ENCODE data around the gene MBNL1.
"Not testable (repeated sequence)": the region's sequence is repeated elsewhere in the genome, so short reads cannot be mapped to it uniquely, and the experiment has no call there.

MBNL1 gene

DNA sequence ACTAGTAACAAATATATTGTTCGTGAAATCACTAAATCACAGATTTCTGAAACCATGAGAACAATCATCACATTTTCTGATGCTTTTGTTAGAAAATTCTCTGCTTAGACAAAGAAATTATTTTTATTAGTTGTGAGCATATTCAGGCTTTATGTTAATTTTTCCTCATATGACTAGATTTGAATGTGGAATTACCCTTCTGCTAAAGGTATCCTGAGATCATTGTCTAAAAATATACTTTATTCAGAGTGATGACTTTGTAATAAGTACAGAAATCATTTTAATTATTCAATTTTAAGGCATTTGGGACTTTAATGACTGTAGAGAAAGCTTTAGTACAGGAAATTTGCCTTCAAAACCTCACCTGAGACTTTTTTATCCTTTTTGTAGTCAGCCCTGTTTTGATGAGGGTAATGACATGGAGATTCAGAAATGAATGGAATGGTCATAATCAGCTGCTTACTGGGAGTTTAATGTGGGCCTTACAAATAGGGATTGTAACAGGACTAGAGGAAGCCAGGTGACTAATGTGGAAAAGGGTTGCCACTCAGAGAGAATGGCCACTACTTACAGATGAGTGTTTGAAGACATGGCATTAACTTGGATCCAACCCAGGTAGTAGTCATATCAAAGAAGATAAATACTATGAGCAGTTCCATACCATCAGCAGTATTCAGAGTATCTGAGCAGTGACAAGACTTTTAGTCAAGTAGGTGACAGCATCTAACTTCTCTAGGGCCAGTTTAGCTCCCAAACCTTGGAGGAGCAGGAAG lies 148.3 kb downstream of the MBNL1 start:
- DNase-seq: no peak

GRCh38 chr3:152419748-152420147 lies 151.0 kb downstream of the MBNL1 start:
- no peak for DNase-seq

DNA sequence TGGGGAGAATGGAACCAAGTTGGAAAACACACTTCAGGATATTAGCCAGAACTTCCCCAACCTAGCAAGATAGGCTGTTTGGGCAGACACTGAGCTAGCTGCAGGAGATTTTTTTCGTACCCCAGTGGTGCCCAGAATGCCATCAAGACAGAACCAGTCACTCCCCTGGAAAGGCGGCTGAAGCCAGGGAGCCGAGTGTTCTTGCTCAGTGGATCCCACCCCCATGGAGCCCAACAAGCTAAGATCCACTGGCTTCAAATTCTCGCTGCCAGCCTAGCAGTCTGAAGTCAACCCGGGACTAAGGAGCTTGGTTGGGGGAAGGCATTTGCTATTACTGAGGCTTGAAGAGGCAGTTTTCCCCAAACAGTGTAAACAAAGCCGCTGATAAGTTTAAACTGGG lies 152.4 kb downstream of the MBNL1 start:
- DNase-seq: no peak

DNA sequence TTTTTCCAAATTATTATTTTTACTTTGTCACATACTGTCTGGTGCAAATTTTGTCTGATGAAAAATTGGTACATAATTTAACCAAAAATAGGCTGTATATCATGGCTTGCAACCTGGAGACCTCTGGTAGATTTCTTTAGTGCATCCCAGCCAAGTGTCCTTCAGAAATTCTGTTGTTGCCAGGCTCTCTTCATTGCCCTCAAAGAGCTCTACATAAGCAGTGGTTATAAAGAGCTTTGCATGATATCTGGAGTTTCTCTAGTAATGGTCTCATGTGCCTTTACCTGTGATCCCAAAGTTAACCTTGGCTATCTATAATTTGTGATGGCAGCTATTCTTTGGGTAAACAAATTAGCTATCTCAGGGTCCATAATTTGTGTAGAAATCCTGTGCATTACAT lies 157.7 kb downstream of the MBNL1 start:
- DNase-seq: no peak

DNA sequence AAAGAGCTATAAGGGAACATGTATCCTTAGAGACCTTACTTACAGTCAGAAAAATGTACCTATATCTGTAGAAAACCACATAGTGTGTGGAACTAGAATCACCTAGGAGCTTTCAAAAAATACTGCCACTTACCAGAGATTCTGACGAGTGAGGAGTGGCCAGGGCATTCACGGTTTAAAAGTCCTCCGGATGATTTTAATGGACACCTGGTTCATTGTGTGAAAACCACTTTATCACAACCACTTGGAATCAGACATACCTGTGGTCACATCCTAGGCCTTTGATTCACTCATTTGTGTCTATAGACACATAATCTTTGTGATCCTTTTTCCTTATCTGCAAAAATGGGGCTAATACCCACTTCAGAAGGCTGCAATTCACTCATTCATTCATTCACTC lies 159.8 kb downstream of the MBNL1 start:
- DNase-seq: no peak

- DNase-seq: no peak
Observed at GRCh38 chr3:152430223-152431002, 161.7 kb downstream of the MBNL1 start.

- peak; percentile 4 for DNase-seq
Observed at GRCh38 chr3:152434142-152434541, 165.4 kb downstream of the MBNL1 start.

- not testable (repeated sequence) for DNase-seq
Observed at GRCh38 chr3:152435210-152435609, 166.5 kb downstream of the MBNL1 start.

- DNase-seq: peak; percentile 11
Observed at GRCh38 chr3:152436707-152437590, 168.2 kb downstream of the MBNL1 start.

DNA sequence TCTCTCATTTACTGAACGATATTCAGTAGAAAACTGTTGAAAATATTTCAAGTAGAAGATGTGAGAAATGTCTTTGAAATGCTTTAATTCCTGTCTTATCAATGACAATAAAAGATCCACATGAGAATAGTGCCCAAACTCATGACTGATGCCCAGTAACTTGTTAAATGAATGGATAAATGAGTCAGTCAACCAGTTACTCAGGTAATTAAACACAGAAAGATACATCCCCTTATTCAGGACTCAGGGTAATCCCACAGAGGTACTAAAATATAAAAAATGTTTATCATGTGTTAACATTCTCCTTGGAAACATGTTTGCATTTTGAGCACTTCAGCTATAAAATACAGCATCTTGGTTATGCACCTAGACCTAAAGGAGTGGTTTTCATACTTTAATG lies 169.5 kb downstream of the MBNL1 start:
- DNase-seq: no peak

GRCh38 chr3:152438706-152439105 lies 170.0 kb downstream of the MBNL1 start:
- no peak for DNase-seq

DNA sequence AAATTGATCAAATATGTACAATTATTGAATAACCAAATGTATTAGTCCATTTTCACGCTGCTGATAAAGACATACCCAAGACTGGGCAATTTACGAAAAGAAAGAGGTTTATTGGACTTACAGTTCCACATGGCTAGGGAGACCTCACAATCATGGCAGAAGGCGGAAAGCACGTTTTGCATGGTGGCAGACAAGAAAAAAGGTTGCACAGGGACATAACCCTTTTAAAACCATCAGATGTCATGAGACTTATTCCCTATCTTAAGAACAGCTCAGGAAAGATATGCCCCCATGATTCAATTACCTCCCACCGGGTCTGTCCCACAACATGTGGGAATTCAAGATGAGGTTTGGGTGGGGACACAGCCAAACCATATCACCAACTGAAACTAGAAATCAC lies 171.5 kb downstream of the MBNL1 start:
- DNase-seq: not testable (repeated sequence)

- DNase-seq: no peak
Observed at GRCh38 chr3:152443212-152444023, 174.7 kb downstream of the MBNL1 start.

DNA sequence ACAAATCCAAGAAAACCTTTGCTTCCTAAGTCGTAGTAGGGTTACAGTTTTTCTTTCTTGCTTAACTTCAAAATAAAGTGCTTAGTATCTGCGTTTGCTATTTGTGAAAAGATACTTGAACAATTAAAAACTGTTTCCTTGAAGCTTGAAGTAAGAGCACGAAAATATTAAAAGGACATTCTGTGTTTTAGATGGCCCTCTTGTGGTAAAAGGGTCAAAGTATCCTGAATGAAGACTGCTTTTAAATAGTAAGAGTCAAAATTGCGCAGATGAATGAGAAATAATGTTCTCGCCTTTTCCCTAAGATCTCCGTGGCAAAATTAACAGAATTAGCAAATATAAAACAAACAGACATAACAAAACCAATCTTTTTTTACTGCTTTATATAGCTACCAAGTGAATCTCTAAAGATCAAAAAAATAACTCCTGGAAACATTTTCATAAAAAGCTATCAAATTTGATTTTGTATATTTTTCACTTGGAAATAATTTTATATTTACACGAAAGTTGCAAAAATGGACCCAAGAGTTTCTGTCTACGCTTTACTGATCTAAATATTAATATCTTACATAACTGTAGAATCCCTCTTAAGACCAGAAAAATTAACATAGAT lies 175.4 kb downstream of the MBNL1 start:
- DNase-seq: peak; percentile 39

DNA sequence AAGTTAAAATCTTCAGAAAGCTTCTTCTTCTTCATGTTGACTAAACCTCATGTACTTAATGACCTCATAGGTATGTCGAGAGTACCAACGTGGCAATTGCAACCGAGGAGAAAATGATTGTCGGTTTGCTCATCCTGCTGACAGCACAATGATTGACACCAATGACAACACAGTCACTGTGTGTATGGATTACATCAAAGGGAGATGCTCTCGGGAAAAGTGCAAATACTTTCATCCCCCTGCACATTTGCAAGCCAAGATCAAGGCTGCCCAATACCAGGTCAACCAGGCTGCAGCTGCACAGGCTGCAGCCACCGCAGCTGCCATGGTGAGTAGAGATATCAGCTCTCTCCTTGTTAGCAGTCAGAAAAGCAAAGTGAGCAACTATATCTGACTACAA lies 176.5 kb downstream of the MBNL1 start:
- no peak for DNase-seq

GRCh38 chr3:152446495-152446894 lies 177.8 kb downstream of the MBNL1 start:
- no peak for DNase-seq

DNA sequence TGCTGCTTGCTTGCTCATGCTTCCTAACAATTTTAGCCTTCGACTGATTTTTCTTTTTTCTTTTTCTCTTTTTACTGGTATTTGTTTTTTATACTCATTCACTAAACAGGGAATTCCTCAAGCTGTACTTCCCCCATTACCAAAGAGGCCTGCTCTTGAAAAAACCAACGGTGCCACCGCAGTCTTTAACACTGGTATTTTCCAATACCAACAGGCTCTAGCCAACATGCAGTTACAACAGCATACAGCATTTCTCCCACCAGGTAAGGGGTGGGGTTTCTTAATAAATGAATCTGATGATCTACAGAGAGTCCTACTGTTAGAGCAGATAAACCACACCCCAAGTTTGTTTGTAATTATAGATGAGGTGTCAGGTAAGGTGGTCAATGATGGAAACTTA lies 178.8 kb downstream of the MBNL1 start:
- no peak for DNase-seq

GRCh38 chr3:152448091-152448490 lies 179.4 kb downstream of the MBNL1 start:
- DNase-seq: no peak

- no peak for DNase-seq
Observed at GRCh38 chr3:152452318-152452717, 183.6 kb downstream of the MBNL1 start.

DNA sequence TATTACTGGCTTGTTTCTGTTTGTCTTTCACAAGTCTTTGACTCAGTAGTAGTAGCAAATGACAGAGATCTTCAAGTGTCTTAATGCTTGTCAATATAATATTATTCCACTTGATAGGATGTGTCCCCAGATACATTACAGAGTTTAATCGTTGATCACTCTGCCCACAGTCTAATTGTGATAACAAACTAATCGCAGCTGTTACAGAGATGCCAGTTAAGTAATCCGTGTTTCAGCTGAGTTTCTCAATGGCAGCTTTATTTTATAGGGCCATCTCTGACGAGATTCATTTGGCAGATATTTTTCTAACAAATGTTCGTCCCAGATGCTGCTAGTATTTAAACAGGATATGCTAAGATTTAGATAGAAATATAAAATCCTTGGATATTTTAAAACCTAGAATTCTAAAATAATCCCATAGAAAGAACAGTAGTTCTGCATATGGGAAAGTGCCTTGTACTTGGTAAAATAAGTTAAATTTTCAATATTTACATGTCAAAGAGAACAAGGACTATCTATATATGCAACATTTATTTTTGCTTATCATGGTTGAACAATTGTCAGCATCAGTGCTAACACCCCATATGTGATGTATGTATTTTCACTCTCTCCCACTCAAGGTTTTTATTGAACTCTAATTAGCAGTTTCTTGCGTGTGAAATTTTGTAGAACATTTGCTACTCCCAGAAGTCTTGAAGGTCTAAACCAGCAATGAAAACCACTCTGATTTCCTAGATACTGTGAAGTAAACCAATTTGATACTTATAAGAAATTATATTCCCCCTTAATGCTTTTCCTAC lies 185.5 kb downstream of the MBNL1 start:
- DNase-seq: no peak

DNA sequence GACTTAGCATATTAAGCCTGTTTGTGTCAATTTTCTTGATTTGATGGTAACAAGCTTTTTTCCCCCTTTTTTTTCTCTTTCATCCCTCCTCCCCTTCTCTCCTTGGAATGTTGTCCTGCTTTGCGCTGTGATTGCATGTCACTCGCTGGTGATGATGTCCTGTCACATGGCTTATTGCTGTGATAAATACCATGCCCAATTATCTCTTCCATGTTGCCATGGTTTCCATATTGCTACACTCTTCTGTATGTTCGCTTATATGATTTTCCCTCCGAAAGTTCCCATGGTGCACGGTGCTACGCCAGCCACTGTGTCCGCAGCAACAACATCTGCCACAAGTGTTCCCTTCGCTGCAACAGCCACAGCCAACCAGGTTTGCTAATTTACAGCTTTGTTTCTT lies 187.3 kb downstream of the MBNL1 start:
- no peak for DNase-seq
